ENCODE results near the gene NR1D2.
A peak's percentile ranks its signal among the peaks of the same experiment; 100 is the strongest.
"Not testable (repeated sequence)": the region's sequence is repeated elsewhere in the genome, so short reads cannot be mapped to it uniquely, and the experiment has no call there.

NR1D2 gene

GRCh38 chr3:23968463-23969184, 23.5 kb downstream of the NR1D2 start:
- DNase-seq, result no peak

DNA sequence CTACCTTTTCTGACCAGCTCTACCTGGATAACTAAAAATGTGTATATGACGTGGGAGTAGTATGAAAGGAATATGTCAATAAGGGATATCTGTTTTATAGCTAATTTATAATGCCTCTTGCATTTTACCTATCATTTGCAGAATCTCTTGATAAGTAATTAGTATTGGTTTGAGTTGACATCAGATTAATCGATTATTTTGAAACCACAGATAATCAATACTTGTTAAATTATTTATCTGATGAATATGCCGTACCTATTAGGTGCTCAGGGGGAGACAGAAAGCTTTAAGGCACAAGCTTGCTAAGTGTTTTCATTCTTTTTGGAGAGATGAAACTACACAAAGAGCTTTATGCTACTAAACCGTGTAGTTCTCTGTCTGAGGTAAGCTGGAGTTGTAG, 24.3 kb downstream of the NR1D2 start:
- no peak for DNase-seq

DNA sequence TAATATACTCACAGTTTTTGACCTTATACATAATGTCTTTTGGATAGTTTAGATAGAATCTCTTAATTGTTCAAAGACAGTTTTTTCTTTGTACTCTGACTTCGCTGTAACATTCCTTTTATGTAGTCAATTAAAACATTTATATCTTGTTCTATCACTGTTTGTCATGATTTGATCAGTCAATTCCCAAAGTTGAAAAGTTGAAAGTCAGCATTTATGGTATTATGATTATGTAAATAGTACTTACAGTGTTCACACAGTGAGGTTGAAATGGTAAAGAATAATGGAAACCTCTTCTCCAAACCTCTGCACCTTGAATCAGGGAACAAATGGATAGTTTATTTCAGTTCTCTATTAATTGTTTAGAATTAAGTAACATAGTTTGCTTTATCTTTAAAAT, 26.6 kb downstream of the NR1D2 start:
- DNase-seq, result no peak

DNA sequence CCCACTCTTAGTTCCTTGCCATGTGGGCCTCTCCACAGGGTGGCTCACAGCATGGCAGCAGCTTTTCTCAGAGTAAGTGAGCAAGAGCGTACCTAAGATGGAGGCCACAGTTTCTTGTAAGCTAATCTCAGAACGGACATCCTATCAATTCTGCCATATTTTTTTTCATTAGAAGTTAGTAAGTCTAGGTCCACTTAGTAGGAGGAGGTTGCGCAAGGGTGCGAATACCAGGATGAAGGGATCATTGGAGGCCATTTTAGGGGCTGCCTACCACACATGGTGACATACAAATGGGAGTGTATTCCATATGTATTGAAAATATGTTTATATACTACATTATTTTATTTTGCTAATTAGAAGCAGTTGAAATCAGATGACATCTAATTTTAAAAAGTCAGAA, 31.5 kb downstream of the NR1D2 start:
- no peak for DNase-seq

GRCh38 chr3:23979569-23979968, 34.5 kb downstream of the NR1D2 start:
- DNase-seq, result no peak

DNA sequence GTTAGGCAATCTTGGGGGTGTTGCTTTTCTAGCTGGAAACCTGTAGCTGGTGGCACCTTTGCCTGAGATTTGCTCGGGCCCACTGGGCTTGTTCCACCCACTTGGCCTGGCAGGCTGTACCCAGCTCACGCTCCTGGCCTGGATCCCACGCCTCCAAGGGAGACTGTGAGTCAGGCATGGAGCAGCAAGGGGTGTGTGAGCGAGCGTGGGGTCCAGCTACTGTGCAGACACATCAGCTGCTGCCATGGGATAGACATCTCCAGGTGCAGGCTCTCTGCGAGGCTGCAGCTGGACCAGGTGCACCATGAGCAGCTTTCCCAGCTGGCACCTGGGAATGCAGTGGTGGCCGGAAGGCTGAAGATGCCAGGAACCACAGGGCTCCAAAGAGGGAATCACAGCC, 36.0 kb downstream of the NR1D2 start:
- no peak for DNase-seq

- DNase-seq, result no peak
Observed at GRCh38 chr3:23981955-23982354, 36.9 kb downstream of the NR1D2 start.

DNA sequence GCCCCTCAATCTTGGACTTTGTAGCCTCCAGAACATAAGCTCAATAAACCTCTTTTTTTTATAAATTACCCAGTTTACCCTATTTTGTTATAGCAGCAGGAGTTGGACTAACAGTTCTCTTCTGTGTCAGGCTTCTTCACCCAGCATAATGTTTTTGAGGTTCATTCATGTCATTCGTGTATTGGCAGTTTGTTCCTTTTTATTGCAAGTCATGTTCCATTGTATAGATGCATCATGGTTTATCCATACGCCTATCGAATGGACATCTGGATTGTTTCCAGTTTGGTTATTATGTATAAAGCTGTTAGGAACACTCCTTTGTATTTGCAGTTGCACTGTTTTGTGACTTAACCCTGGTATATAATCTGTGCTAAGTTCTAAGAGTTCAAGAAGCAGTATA, 39.8 kb downstream of the NR1D2 start:
- no peak for DNase-seq

DNA sequence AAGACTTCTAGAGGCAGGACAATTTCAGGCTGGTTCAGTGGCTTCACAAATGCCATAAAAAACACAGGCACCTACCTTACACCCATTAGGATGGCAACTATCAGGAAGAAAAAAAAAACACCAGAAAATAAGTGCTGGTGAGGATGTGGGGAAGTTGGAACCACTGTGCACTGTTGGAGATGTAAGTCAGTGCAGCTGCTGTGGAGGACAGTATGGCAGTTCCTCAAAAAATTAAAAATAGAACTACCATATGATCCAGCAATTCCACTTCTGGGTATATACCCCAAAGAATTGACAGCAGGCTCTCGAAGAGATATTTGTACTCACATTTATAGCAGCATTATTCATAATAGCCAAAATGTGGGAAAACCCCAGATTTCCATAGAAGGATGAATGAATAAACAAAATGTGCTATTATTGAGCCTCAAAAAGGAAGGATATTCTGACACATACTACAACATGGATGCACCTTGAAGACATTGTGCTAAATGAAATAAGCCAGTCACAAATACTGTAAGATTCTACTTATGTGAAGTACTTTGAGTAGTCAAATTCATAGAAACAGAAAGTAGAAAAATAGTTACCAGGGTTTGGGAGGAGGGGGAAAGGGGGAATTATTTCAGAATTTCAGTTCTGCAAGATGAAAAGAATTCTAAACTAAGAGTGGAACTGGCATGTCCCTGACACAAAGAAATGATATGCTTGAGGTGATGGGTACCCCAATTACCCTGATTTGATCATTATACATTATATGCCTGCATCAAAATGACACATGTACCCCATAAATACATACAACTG, 40.9 kb downstream of the NR1D2 start:
- DNase-seq, result no peak

DNA sequence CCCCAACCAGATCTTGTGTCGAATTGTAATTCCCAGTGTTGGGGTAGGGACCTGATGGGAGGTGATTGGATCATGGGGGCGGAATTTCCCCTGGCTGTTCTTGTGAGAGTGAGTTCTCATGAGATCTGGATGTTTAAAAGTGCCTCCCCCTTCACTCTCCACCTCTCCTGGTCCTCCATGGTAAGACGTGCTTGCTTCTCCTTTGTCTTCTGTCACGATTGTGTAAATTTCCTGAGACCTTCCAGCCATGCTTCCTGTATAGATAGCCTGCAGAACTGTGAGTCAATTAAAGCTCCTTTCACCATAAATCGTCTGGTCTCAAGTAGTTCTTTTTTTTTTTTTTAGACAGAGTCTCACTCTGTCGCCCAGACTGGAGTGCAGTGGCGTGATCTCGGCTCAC, 42.3 kb downstream of the NR1D2 start:
- no peak for DNase-seq

DNA sequence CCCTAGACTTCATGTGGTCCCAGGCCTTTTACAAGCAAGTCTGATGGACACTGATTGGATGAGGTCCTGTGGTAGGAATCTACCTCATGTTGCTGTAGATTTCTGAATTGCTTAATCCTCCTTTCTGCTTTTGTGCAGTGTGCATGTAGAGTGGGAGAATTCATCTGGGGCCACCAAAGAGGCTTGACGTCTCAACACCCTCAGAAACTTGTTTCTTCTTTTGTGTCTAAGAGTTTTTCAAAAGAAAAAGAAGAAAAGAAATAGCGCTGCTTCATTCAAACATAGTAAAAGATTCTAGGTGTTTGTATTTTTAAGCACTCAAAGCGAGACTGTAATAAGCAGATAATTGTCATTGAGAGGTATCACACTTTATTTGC, 46.2 kb downstream of the NR1D2 start:
- DNase-seq, result no peak

GRCh38 chr3:23991683-23992628, 46.9 kb downstream of the NR1D2 start:
- no peak for DNase-seq

- DNase-seq, result no peak
Observed at GRCh38 chr3:23993556-23994243, 48.6 kb downstream of the NR1D2 start.

DNA sequence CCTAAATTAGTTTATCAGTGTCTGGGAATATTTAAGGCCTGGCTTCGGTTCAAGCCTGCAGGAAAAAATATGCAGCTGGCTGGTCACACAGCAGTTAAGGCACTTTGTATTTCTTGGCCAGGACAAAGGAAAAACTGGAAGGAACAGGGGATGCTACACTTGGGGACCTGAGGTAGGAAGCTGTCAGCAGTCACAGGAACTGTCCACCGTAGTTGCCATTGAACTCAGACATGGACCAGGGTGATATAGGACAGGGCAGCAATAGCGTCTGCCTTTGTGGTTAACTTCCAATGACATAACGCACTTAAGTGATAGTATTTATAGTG, 49.1 kb downstream of the NR1D2 start:
- DNase-seq, result no peak

DNA sequence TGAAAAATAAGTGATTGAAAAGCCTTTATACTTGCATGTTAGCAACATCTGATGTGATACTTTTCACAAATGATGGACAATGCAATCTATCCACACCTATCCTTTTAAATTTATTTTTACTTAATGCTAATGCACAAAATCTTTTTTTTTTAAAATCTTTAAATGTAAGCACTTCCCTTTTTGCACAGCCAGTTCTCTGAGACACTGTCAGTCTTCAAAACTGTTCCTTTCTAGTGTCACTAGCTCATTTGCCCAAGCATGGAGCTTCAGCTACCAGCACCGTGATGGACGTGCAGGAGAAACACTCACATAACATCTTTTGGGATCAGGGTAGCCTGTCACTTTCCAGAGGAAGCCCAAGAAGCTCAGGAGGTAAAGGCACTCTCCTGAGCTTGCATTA, 50.1 kb downstream of the NR1D2 start:
- no peak for DNase-seq

DNA sequence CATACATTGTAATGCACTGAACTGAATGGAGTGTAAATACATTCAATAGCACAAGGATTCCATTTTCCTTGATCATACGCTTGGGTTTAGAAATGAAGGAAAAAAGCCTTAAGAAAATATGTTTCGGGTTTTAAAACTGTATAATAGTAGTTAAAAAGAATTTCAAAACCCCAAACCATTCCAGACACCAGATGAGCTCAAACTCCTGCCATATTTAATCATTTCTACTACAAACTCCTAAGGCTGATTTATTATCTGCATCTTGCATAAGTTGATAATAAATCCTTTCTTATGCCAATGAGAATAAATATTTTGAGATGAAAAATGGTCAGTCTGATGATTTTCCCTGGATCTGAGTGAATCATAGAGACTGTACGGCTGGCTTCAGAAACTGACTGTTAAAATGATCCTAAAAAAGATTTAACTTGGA, 51.0 kb downstream of the NR1D2 start:
- DNase-seq, result no peak

- peak; percentile 74 to 82 for DNase-seq
Observed at GRCh38 chr3:23999012-23999641, 54.0 kb downstream of the NR1D2 start.

GRCh38 chr3:24002129-24002528, 57.0 kb downstream of the NR1D2 start:
- no peak for DNase-seq

GRCh38 chr3:24003466-24003865, 58.4 kb downstream of the NR1D2 start:
- DNase-seq, result no peak

DNA sequence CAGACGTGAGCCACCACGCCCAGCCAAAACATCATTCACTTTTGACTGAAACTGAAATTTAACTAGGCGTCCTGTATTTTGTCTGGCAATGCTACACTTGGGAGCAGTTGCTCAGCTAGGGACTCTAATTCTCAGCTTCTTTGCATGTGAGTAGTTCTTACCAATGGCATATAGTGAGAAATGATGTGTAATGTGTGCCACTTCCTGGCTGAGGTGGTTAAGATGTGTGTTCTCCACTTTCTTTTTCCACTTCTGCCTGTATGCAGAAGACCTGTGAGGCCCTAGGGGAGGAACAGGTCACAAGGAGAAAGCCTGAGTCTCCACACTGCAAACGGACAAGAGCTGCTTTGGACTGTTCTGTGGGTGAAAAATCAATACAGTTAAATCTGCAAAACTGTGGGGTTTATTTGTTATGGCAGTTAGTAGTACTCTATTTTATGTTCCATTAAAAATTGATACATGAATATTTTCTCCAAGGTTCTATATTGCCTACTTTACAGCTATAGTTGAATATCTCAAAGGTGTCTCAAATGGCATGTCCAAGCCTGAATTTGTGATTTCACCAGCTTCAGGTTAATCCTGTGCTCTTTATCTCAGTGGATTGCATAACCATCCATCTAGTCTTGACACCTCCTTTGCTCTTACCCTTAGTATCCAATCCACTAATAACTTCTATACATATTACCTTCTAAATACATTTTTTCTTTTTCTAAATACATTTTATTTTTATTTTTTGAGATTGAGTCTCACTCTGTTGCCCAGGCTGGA, 59.3 kb downstream of the NR1D2 start:
- DNase-seq, result peak in 1 of 2 donors; percentile 18

DNA sequence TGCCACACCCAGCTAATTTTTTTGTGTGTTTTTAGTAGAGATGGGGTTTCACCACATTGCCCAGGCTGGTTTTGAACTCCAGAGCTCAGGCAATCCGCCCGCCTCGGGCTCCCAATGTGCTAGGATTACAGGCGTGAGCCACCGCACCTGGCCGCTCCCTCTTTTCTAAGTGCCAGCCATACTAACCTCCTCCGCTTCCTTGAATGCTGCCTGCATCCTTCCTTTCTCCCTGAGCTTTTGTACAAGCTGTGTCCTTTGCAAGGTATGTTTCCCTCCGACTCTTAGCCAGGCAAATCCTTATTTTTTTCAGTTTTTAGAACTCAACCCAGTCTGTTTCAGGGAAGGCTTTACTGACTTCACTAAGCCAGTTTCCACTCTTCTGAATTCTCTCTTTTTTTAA, 60.6 kb downstream of the NR1D2 start:
- DNase-seq, result no peak

- not testable (repeated sequence) for DNase-seq
Observed at GRCh38 chr3:24010834-24011233, 65.7 kb downstream of the NR1D2 start.

All from stimulated activated CD4-positive, alpha-beta T cell treated with anti-CD3 and anti-CD28 coated beads, Interleukin-2, amount 100 ng/mL, for 24 hours (primary cell).